ENCODE results near the gene SCP2.

DNA sequence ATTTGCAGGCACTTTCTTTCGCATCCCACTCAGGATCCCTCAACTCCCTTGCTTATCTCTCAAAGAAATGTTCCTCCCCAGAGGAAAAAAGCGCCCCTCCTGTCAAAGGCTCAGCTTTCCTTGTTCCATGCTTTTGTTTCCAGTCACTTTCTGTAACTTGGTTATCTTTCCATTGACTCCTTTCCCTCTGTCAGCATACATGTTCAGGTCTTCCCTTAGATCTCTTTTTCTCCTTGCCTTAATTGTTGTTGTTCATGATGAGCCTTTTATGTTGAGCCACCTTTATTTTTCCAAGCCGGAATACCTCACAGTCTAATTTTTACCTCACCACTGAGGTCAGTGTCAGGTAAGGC is 88.4 kb downstream of the SCP2 start:
- TF ChIP-seq, protein P1, sequence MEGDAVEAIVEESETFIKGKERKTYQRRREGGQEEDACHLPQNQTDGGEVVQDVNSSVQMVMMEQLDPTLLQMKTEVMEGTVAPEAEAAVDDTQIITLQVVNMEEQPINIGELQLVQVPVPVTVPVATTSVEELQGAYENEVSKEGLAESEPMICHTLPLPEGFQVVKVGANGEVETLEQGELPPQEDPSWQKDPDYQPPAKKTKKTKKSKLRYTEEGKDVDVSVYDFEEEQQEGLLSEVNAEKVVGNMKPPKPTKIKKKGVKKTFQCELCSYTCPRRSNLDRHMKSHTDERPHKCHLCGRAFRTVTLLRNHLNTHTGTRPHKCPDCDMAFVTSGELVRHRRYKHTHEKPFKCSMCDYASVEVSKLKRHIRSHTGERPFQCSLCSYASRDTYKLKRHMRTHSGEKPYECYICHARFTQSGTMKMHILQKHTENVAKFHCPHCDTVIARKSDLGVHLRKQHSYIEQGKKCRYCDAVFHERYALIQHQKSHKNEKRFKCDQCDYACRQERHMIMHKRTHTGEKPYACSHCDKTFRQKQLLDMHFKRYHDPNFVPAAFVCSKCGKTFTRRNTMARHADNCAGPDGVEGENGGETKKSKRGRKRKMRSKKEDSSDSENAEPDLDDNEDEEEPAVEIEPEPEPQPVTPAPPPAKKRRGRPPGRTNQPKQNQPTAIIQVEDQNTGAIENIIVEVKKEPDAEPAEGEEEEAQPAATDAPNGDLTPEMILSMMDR (conservative IDR thresholded peaks at IDR 0.05; ENCODE audit: low read length) = no peak
- no peak for TF ChIP-seq EZH2phosphoT487 (IDR thresholded peaks at IDR 0.05; ENCODE audit: borderline replicate concordance, low read depth, low read length)

Data from OCI-LY7 (cell line).